Erythroblast (primary cell): ENCODE measurements around the gene TBX2.

ENCODE experiments used
- GATA1 ChIP-seq: IDR thresholded peaks from 2 replicates; pipeline ENCODE4 v1.6.1; 2011; ENCODE audit warnings: low read depth, mild to moderate bottlenecking, control low read depth, low read length, moderate library complexity
- POLR2A ChIP-seq: IDR thresholded peaks from 2 replicates; pipeline ENCODE4 v1.6.1; 2011; ENCODE audit warnings: mild to moderate bottlenecking, low read length

DNA sequence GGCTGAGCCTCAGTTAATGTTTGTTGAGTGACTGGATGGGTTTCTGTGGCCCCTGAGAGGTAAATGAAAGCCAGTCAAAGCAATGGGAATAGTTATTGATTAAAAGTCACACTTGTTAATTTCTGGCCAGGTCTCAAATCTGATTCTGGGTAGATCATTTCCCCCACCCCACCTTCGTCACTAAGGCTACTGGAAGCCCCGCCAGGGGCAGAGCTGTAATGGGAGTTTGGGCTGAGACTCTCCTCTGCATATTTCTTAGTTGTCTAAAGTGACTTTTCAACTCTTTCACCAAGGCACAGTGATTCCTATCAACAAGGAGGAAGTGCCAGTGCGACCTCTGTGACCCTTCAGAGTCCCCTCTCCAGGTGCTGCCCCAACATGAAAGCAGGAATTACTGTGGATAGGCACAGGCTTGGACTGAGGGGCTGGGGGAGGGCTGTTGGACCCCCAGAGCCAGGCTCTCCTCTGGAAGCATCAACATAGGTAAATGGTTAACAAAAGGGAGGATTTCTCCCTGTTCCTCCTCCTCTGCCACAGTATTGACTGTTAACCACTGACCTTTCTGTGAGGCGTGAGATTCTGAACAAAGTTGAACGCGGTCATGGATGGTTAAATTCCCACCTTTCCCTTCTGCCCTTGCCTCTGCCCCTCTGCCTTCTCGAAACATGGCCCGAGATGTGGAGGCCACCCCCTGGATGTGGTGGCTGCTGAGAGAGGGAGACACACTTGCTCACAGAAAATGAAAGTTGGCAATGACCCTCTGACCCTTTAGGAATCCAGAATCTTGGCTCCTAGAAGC is 20.8 kb upstream of the TBX2 start:
- TF ChIP-seq GATA1 (no peak), POLR2A (no peak)
